GM19035 (cell line): ENCODE data around the gene MTMR2.
"Not testable (repeated sequence)": the region's sequence is repeated elsewhere in the genome, so short reads cannot be mapped to it uniquely, and the experiment has no call there.

Source experiments
- ATAC-seq: cut with Tn5 transposase; IDR thresholded peaks from one replicate; pipeline ENCODE4 v1.9.1; 2021; ENCODE audit not compliant: unreplicated experiment

Gene MTMR2

GRCh38 chr11:95829580-95830259, 94.2 kb downstream of the MTMR2 start:
- no peak for ATAC-seq

- no peak for ATAC-seq
Measured at GRCh38 chr11:95827696-95828095, 96.2 kb downstream of the MTMR2 start.

- ATAC-seq = no peak
Measured at GRCh38 chr11:95821640-95822039, 102.3 kb downstream of the MTMR2 start.

- no peak for ATAC-seq
Measured at GRCh38 chr11:95816037-95816436, 107.9 kb downstream of the MTMR2 start.

- ATAC-seq = not testable (repeated sequence)
Measured at GRCh38 chr11:95811052-95811451, 112.9 kb downstream of the MTMR2 start.

- not testable (repeated sequence) for ATAC-seq
Measured at GRCh38 chr11:95806464-95806863, 117.4 kb downstream of the MTMR2 start.

- ATAC-seq = no peak
Measured at GRCh38 chr11:95805869-95806268, 118.0 kb downstream of the MTMR2 start.

- ATAC-seq = no peak
Measured at GRCh38 chr11:95803973-95804372, 119.9 kb downstream of the MTMR2 start.

- no peak for ATAC-seq
Measured at GRCh38 chr11:95802806-95803205, 121.1 kb downstream of the MTMR2 start.

- ATAC-seq = no peak
Measured at GRCh38 chr11:95800438-95800837, 123.5 kb downstream of the MTMR2 start.

GRCh38 chr11:95799546-95799945, 124.4 kb downstream of the MTMR2 start:
- ATAC-seq = no peak

- no peak for ATAC-seq
Measured at GRCh38 chr11:95796501-95796900, 127.4 kb downstream of the MTMR2 start.

GRCh38 chr11:95795627-95796295, 128.1 kb downstream of the MTMR2 start:
- ATAC-seq = no peak

- ATAC-seq = no peak
Measured at GRCh38 chr11:95794086-95794485, 129.8 kb downstream of the MTMR2 start.

- ATAC-seq = no peak
Measured at GRCh38 chr11:95793116-95793515, 130.8 kb downstream of the MTMR2 start.

GRCh38 chr11:95792700-95793099, 131.2 kb downstream of the MTMR2 start:
- ATAC-seq = no peak

GRCh38 chr11:95792200-95792599, 131.7 kb downstream of the MTMR2 start:
- no peak for ATAC-seq

- no peak for ATAC-seq
Measured at GRCh38 chr11:95791709-95792033, 132.2 kb downstream of the MTMR2 start.

GRCh38 chr11:95790933-95791708, 132.8 kb downstream of the MTMR2 start:
- no peak for ATAC-seq

GRCh38 chr11:95790123-95790932, 133.6 kb downstream of the MTMR2 start, which contains the start of gene CEP57:
TSS of gene CEP57 (plus strand) at chr11:95790498. CDS start at chr11:95790699, 201 bp downstream.
- peak; percentile 66 for ATAC-seq

- ATAC-seq = peak; percentile 71
Measured at GRCh38 chr11:95789506-95790122, 134.3 kb downstream of the MTMR2 start, which contains the start of gene FAM76B. TSS of gene FAM76B (minus strand) at chr11:95789782. CDS start at chr11:95789478, 304 bp downstream.
